HEK293 (cell line): ENCODE measurements around the gene BORCS6.
A peak's percentile ranks its signal among the peaks of the same experiment; 100 is the strongest.

Experiments used
- BCL11B ChIP-seq: fragments of 450-650 bp; formaldehyde crosslinking; IDR thresholded peaks from 2 replicates; pipeline ENCODE4 v1.5.1; 2016; ENCODE audit warnings: low read depth, missing biosample characterization, missing genetic modification characterization
- GFI1B ChIP-seq: fragments of 450-650 bp; formaldehyde crosslinking; IDR thresholded peaks from 2 replicates; pipeline ENCODE4 v1.5.1; 2016; ENCODE audit warnings: missing biosample characterization, missing genetic modification characterization
- MEIS1 ChIP-seq: sonication (generic); formaldehyde crosslinking; IDR thresholded peaks from 2 replicates; pipeline ENCODE4 v1.8.1; 2022; ENCODE audit warnings: missing genetic modification reagents, mild to moderate bottlenecking, borderline replicate concordance
- OSR2 ChIP-seq: fragments of 450-650 bp; formaldehyde crosslinking; IDR thresholded peaks from 2 replicates; pipeline ENCODE4 v1.5.1; 2016; ENCODE audit warnings: missing biosample characterization, missing genetic modification characterization
- RBAK ChIP-seq: fragments of 450-650 bp; formaldehyde crosslinking; IDR thresholded peaks from 2 replicates; pipeline ENCODE4 v1.5.1; 2016; ENCODE audit warnings: missing biosample characterization, missing genetic modification characterization
- SALL2 ChIP-seq: fragments of 450-650 bp; formaldehyde crosslinking; IDR thresholded peaks from 2 replicates; pipeline ENCODE4 v1.5.0; 2017; ENCODE audit warnings: missing biosample characterization, mild to moderate bottlenecking, missing genetic modification characterization, borderline replicate concordance
- SP2 ChIP-seq: fragments of 450-650 bp; formaldehyde crosslinking; IDR thresholded peaks from 2 replicates; pipeline ENCODE4 v1.5.1; 2016; ENCODE audit warnings: missing biosample characterization, missing genetic modification characterization
- TCF7L2 ChIP-seq: IDR thresholded peaks from 2 replicates; pipeline ENCODE4 v1.6.1; 2011; ENCODE audit warnings: low read depth, mild to moderate bottlenecking, inconsistent platforms, low read length, moderate library complexity, borderline replicate concordance
- ZBTB20 ChIP-seq: fragments of 450-650 bp; formaldehyde crosslinking; IDR thresholded peaks from 2 replicates; pipeline ENCODE4 v1.5.1; 2016; ENCODE audit warnings: missing biosample characterization, missing genetic modification characterization
- ZBTB21 ChIP-seq: fragments of 450-650 bp; formaldehyde crosslinking; IDR thresholded peaks from 2 replicates; pipeline ENCODE4 v1.5.1; 2017; ENCODE audit warnings: missing biosample characterization, missing genetic modification characterization
- ZEB2 ChIP-seq: fragments of 450-650 bp; formaldehyde crosslinking; IDR thresholded peaks from 2 replicates; pipeline ENCODE4 v1.5.1; 2016; ENCODE audit warnings: missing biosample characterization, missing genetic modification characterization
- ZFP69B ChIP-seq: fragments of 450-650 bp; formaldehyde crosslinking; IDR thresholded peaks from 2 replicates; pipeline ENCODE4 v1.5.1; 2016; ENCODE audit warnings: missing biosample characterization, missing genetic modification characterization
- ZNF112 ChIP-seq: fragments of 450-650 bp; formaldehyde crosslinking; IDR thresholded peaks from 2 replicates; pipeline ENCODE4 v1.5.0; 2017; ENCODE audit warnings: missing biosample characterization, missing genetic modification characterization
- ZNF121 ChIP-seq: fragments of 450-650 bp; formaldehyde crosslinking; IDR thresholded peaks from 2 replicates; pipeline ENCODE4 v1.5.1; 2016; ENCODE audit warnings: missing biosample characterization, missing genetic modification characterization
- ZNF174 ChIP-seq: fragments of 450-650 bp; formaldehyde crosslinking; IDR thresholded peaks from 2 replicates; pipeline ENCODE4 v1.5.0; 2017; ENCODE audit warnings: missing biosample characterization, mild to moderate bottlenecking, missing genetic modification characterization
- ZNF239 ChIP-seq: fragments of 450-650 bp; formaldehyde crosslinking; IDR thresholded peaks from 2 replicates; pipeline ENCODE4 v1.5.1; 2016; ENCODE audit warnings: missing biosample characterization, missing genetic modification characterization
- ZNF335 ChIP-seq: fragments of 450-650 bp; formaldehyde crosslinking; conservative IDR thresholded peaks from 2 replicates; pipeline ENCODE4 v1.5.1; 2016; ENCODE audit warnings: missing biosample characterization, missing genetic modification characterization
- ZNF366 ChIP-seq: fragments of 450-650 bp; formaldehyde crosslinking; conservative IDR thresholded peaks from 2 replicates; pipeline ENCODE4 v1.5.1; 2016; ENCODE audit warnings: missing biosample characterization, missing genetic modification characterization
- ZNF529 ChIP-seq: fragments of 450-650 bp; formaldehyde crosslinking; IDR thresholded peaks from 2 replicates; pipeline ENCODE4 v1.5.1; 2017; ENCODE audit warnings: missing genetic modification characterization, missing biosample characterization; ENCODE audit not compliant: insufficient replicate concordance
- ZNF549 ChIP-seq: fragments of 450-650 bp; IDR thresholded peaks from 2 replicates; pipeline ENCODE4 v1.5.1; 2018; ENCODE audit warnings: missing biosample characterization, missing genetic modification characterization, mild to moderate bottlenecking, inconsistent platforms, moderate library complexity
- ZNF654 ChIP-seq: fragments of 450-650 bp; formaldehyde crosslinking; IDR thresholded peaks from 2 replicates; pipeline ENCODE4 v1.5.1; 2016; ENCODE audit warnings: low read depth, missing biosample characterization, missing genetic modification characterization
- ZNF658 ChIP-seq: fragments of 450-650 bp; formaldehyde crosslinking; IDR thresholded peaks from 2 replicates; pipeline ENCODE4; 2016; ENCODE audit warnings: missing biosample characterization, missing genetic modification characterization
- ZNF776 ChIP-seq: fragments of 450-650 bp; formaldehyde crosslinking; IDR thresholded peaks from 2 replicates; pipeline ENCODE4 v1.5.0; 2017; ENCODE audit warnings: missing biosample characterization, missing genetic modification characterization, borderline replicate concordance
- ZNF777 ChIP-seq: fragments of 450-650 bp; formaldehyde crosslinking; IDR thresholded peaks from 2 replicates; pipeline ENCODE4 v1.5.1; 2017; ENCODE audit warnings: missing biosample characterization, missing genetic modification characterization, borderline replicate concordance
- TF ChIP-seq, protein P1 (sequence below): fragments of 450-650 bp; formaldehyde crosslinking; conservative IDR thresholded peaks from 2 replicates; pipeline ENCODE4 v1.5.1; 2016; ENCODE audit warnings: low read depth, missing biosample characterization, missing genetic modification characterization
- TF ChIP-seq, protein P2 (sequence below): fragments of 450-650 bp; formaldehyde crosslinking; IDR thresholded peaks from 2 replicates; pipeline ENCODE4 v1.5.1; 2016; ENCODE audit warnings: missing biosample characterization, missing genetic modification characterization
- TF ChIP-seq, protein P3 (sequence below): fragments of 450-650 bp; IDR thresholded peaks from 2 replicates; pipeline ENCODE4 v1.5.1; 2018; ENCODE audit warnings: missing biosample characterization, missing genetic modification characterization
- TF ChIP-seq, protein P4 (sequence below): fragments of 450-650 bp; formaldehyde crosslinking; IDR thresholded peaks from 2 replicates; pipeline ENCODE4 v1.5.1; 2016; ENCODE audit warnings: missing biosample characterization, missing genetic modification characterization

BORCS6 gene

DNA sequence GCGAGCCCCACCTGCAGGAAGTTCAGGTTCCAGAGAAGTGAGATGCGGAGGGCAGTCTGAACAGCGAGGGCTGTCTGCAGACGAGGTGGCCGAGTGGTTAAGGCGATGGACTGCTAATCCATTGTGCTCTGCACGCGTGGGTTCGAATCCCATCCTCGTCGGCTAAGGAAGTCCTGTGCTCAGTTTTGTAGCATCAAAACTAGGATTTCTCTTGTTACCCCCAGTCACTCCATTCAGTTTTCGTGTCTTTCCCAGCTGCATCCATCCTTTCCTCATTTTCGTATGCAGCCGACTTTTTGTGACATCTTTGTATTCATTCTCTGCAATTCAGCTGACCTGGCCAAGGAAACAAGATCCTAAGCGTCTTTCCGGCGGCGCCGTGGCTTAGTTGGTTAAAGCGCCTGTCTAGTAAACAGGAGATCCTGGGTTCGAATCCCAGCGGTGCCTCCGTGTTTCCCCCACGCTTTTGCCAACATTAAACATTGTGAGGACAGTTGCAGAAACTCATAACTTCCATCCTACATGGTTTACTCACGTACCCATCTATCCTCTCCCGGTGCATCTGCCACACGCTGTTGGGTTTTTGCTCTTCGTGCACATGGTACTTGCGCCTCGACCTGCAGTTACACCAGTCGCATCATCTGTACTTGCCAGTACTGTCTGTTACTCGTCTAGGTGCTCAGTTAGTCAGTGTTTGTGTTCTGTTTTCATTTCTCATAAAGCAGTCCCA, 3.0 kb downstream of the BORCS6 start (continued):
- TF ChIP-seq, protein P1, sequence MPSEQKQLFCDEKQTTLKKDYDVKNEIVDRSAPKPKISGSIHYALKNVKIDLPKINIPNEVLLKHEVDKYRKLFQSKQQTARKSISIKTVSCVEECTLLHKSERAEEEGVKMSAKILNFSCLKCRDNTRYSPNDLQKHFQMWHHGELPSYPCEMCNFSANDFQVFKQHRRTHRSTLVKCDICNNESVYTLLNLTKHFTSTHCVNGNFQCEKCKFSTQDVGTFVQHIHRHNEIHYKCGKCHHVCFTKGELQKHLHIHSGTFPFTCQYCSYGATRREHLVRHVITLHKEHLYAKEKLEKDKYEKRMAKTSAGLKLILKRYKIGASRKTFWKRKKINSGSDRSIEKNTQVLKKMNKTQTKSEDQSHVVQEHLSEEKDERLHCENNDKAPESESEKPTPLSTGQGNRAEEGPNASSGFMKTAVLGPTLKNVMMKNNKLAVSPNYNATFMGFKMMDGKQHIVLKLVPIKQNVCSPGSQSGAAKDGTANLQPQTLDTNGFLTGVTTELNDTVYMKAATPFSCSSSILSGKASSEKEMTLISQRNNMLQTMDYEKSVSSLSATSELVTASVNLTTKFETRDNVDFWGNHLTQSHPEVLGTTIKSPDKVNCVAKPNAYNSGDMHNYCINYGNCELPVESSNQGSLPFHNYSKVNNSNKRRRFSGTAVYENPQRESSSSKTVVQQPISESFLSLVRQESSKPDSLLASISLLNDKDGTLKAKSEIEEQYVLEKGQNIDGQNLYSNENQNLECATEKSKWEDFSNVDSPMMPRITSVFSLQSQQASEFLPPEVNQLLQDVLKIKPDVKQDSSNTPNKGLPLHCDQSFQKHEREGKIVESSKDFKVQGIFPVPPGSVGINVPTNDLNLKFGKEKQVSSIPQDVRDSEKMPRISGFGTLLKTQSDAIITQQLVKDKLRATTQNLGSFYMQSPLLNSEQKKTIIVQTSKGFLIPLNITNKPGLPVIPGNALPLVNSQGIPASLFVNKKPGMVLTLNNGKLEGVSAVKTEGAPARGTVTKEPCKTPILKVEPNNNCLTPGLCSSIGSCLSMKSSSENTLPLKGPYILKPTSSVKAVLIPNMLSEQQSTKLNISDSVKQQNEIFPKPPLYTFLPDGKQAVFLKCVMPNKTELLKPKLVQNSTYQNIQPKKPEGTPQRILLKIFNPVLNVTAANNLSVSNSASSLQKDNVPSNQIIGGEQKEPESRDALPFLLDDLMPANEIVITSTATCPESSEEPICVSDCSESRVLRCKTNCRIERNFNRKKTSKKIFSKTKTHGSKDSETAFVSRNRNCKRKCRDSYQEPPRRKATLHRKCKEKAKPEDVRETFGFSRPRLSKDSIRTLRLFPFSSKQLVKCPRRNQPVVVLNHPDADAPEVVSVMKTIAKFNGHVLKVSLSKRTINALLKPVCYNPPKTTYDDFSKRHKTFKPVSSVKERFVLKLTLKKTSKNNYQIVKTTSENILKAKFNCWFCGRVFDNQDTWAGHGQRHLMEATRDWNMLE (tag by site-specific recombination): no peak
- TF ChIP-seq OSR2 (tag by site-specific recombination): no peak
- TF ChIP-seq ZBTB20 (tag by site-specific recombination): peak; percentile 50; the same call in 1 of the 2 replicates
- TF ChIP-seq SP2: 0 out of 2 replicates have a peak, but pooled peaks have one; percentile 15
- no peak for TF ChIP-seq MEIS1 (CRISPR knock-in tag)
- TF ChIP-seq SALL2 (tag by site-specific recombination): peak; percentile 89; the same call in 1 of the 2 replicates
- TF ChIP-seq ZNF549 (tag by site-specific recombination): no peak
- peak; percentile 98 for TF ChIP-seq ZNF121 (tag by site-specific recombination)
- no peak for TF ChIP-seq ZNF658
- no peak for TF ChIP-seq TCF7L2
- 0 out of 2 replicates have a peak, but pooled peaks have one; percentile 18 for TF ChIP-seq GFI1B (tag by site-specific recombination)
- TF ChIP-seq, protein P2, sequence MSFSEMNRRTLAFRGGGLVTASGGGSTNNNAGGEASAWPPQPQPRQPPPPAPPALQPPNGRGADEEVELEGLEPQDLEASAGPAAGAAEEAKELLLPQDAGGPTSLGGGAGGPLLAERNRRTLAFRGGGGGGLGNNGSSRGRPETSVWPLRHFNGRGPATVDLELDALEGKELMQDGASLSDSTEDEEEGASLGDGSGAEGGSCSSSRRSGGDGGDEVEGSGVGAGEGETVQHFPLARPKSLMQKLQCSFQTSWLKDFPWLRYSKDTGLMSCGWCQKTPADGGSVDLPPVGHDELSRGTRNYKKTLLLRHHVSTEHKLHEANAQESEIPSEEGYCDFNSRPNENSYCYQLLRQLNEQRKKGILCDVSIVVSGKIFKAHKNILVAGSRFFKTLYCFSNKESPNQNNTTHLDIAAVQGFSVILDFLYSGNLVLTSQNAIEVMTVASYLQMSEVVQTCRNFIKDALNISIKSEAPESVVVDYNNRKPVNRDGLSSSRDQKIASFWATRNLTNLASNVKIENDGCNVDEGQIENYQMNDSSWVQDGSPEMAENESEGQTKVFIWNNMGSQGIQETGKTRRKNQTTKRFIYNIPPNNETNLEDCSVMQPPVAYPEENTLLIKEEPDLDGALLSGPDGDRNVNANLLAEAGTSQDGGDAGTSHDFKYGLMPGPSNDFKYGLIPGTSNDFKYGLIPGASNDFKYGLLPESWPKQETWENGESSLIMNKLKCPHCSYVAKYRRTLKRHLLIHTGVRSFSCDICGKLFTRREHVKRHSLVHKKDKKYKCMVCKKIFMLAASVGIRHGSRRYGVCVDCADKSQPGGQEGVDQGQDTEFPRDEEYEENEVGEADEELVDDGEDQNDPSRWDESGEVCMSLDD: peak; percentile 34; the same call in 1 of the 2 replicates
- no peak for TF ChIP-seq ZNF239 (tag by site-specific recombination)
- TF ChIP-seq ZNF112 (tag by site-specific recombination): no peak
- TF ChIP-seq ZEB2: peak; percentile 48; the same call in 1 of the 2 replicates
- TF ChIP-seq ZNF654 (tag by site-specific recombination): peak; percentile 4; the same call in 1 of the 2 replicates
- TF ChIP-seq ZNF335 (tag by site-specific recombination): peak; percentile 21; the same call in 1 of the 2 replicates
- TF ChIP-seq ZNF366 (tag by site-specific recombination): peak; percentile 100
- TF ChIP-seq ZNF174: no peak
- peak; percentile 73 for TF ChIP-seq ZBTB21
- peak; percentile 77 for TF ChIP-seq ZFP69B (tag by site-specific recombination)
- TF ChIP-seq, protein P3, sequence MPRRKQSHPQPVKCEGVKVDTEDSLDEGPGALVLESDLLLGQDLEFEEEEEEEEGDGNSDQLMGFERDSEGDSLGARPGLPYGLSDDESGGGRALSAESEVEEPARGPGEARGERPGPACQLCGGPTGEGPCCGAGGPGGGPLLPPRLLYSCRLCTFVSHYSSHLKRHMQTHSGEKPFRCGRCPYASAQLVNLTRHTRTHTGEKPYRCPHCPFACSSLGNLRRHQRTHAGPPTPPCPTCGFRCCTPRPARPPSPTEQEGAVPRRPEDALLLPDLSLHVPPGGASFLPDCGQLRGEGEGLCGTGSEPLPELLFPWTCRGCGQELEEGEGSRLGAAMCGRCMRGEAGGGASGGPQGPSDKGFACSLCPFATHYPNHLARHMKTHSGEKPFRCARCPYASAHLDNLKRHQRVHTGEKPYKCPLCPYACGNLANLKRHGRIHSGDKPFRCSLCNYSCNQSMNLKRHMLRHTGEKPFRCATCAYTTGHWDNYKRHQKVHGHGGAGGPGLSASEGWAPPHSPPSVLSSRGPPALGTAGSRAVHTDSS (tag by site-specific recombination): peak; percentile 4; the same call in 1 of the 2 replicates
- TF ChIP-seq ZNF776: no peak
- TF ChIP-seq, protein P4, sequence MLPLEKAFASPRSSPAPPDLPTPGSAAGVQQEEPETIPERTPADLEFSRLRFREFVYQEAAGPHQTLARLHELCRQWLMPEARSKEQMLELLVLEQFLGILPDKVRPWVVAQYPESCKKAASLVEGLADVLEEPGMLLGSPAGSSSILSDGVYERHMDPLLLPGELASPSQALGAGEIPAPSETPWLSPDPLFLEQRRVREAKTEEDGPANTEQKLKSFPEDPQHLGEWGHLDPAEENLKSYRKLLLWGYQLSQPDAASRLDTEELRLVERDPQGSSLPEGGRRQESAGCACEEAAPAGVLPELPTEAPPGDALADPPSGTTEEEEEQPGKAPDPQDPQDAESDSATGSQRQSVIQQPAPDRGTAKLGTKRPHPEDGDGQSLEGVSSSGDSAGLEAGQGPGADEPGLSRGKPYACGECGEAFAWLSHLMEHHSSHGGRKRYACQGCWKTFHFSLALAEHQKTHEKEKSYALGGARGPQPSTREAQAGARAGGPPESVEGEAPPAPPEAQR (tag by site-specific recombination): peak; percentile 13
- no peak for TF ChIP-seq RBAK
- TF ChIP-seq ZNF777 (tag by site-specific recombination): peak; percentile 78; the same call in 1 of the 2 replicates
- peak; percentile 1 for TF ChIP-seq ZNF529 (tag by site-specific recombination)
- TF ChIP-seq BCL11B (tag by site-specific recombination): peak; percentile 22; the same call in 1 of the 2 replicates
